ENCODE measurements around the gene ZNF541. TPM values are rescaled to one million over a fixed set of nuclear protein-coding genes. Genes with fewer than 3 reads are reported as not detected.

ZNF541 gene
- total and polyA plus RNA-seq, 2 experiments from 2014 or later = 0.26 to 0.42 TPM

- H4K20me1 ChIP-seq (replicated peaks; ENCODE audit: insufficient read depth) = no peaks in the 10 kb centered on the region
- peak overlapping the region; percentile 89 for H3K4me2 ChIP-seq
- H3K4me3 ChIP-seq = peak overlapping the region; percentile 82
- H3K4me3 Mint-ChIP-seq = peak overlapping the region; percentile 71
- H3K27me3 Mint-ChIP-seq (ENCODE audit: insufficient read depth, low read depth, poor library complexity) = peaks cover 12% of the 10 kb centered on the region
- peaks cover 17% of the 10 kb centered on the region; the same call in 2 of the 3 replicates for H3K4me1 Mint-ChIP-seq
- TF ChIP-seq ZNF331 (CRISPR knock-in tag; IDR thresholded peaks at IDR 0.05; ENCODE audit: low read depth) (no peak), EZH2phosphoT487 (IDR thresholded peaks at IDR 0.05; ENCODE audit: unreplicated experiment) (no peak), POLR2AphosphoS5 (IDR thresholded peaks at IDR 0.05; ENCODE audit: low read depth) (peak; percentile 96), ZNF114 (CRISPR knock-in tag; IDR thresholded peaks at IDR 0.05) (no peak), REST (IDR thresholded peaks at IDR 0.05; ENCODE audit: unreplicated experiment) (peak; percentile 6), ZNF462 (CRISPR knock-in tag; IDR thresholded peaks at IDR 0.05) (no peak), EZH2 (IDR thresholded peaks at IDR 0.05; ENCODE audit: low read depth, unreplicated experiment) (no peak), NANOG (IDR thresholded peaks at IDR 0.05; ENCODE audit: borderline replicate concordance) (no peak), JUNB (IDR thresholded peaks at IDR 0.05; ENCODE audit: unreplicated experiment) (no peak), CREB1 (CRISPR knock-in tag; IDR thresholded peaks at IDR 0.05; ENCODE audit: low read depth) (peak; percentile 21; the same call in 1 of the 2 replicates), CTCF (conservative IDR thresholded peaks at IDR 0.05; ENCODE audit: low read depth in 2 of 2) (no peak), STAT1 (IDR thresholded peaks at IDR 0.05; ENCODE audit: unreplicated experiment) (no peak), ETS1 (IDR thresholded peaks at IDR 0.05) (peak; percentile 26; the same call in 1 of the 2 replicates)
- H3F3A ChIP-seq (replicated peaks; ENCODE audit: low read depth) = peaks cover 22% of the 10 kb centered on the region
- H3K9me3 Mint-ChIP-seq = no peaks in the 10 kb centered on the region; the same call in 2 of the 3 replicates
- no peaks in the 10 kb centered on the region for H3K79me2 ChIP-seq (replicated peaks; ENCODE audit: insufficient read depth)
- peak overlapping the region; percentile 96 for H3K27ac ChIP-seq (ENCODE audit: low read depth)
- H3K36me3 Mint-ChIP-seq (ENCODE audit: low read depth) = no peaks in the 10 kb centered on the region
- ATAC-seq (peak; percentile 90), DNase-seq (ENCODE audit: low spot score) (peak; percentile 100)
- no peaks in the 10 kb centered on the region for H3K36me3 ChIP-seq (ENCODE audit: insufficient read depth)
- peak overlapping the region; percentile 48; the same call in 1 of the 2 replicates for H2AFZ ChIP-seq
- H3K9me2 ChIP-seq (ENCODE audit: insufficient read depth) = no peaks in the 10 kb centered on the region
- H3K27me3 ChIP-seq (ENCODE audit: insufficient read depth) = no peaks in the 10 kb centered on the region
- H3K4me1 ChIP-seq (ENCODE audit: insufficient read depth) = peaks cover 12% of the 10 kb centered on the region; the same call in 1 of the 2 replicates
- peak overlapping the region; percentile 90 for H3K27ac Mint-ChIP-seq
Observed at GRCh38 chr19:47600246-47601179, 27.6 kb upstream of the ZNF541 start.

Measured in GM23338 (cell line).